K562 (cell line): Measurements from ENCODE around the gene TMEM208. TPM values are rescaled to one million over a fixed set of nuclear protein-coding genes. Genes with fewer than 3 reads are reported as not detected.
A peak's percentile ranks its signal among the peaks of the same experiment; 100 is the strongest.

Experiments used
- ATF7 ChIP-seq: fragments of 450-650 bp; IDR thresholded peaks from 2 replicates; pipeline ENCODE4 v1.7.1; 2014; ENCODE audit warnings: mild to moderate bottlenecking, moderate library complexity
- BRD9 ChIP-seq: fragments of 450-650 bp; IDR thresholded peaks from 2 replicates; pipeline ENCODE4 v1.6.1; 2018; ENCODE audit warnings: low read depth; ENCODE audit not compliant: partially characterized antibody
- DPF2 ChIP-seq: fragments of 450-650 bp; IDR thresholded peaks from 2 replicates; pipeline ENCODE4 v1.6.1; 2016
- EHMT2 ChIP-seq: fragments of 450-650 bp; IDR thresholded peaks from 2 replicates; pipeline ENCODE4 v1.6.1; 2018; ENCODE audit warnings: antibody characterized with exemption
- ETV6 ChIP-seq, 3 experiments: fragments of 150-350 bp in 1 of 3; sonication (generic) in 1 of 3; formaldehyde crosslinking in 1 of 3; IDR thresholded peaks; 2 replicates each; pipeline versions ENCODE4 v1.6.1 to v1.8.0; 2014 to 2022; ENCODE audit warnings: borderline replicate concordance in 2 of 3, low read depth in 2 of 3, antibody characterized with exemption in 1 of 3, low read length in 1 of 3, mild to moderate bottlenecking in 1 of 3, missing genetic modification reagents in 1 of 3
- FOS ChIP-seq: IDR thresholded peaks from 3 replicates; pipeline ENCODE4 v1.6.1; 2011; ENCODE audit not compliant: insufficient read length; ENCODE audit errors: extremely low read depth
- MAZ ChIP-seq, 2 experiments: fragments of 450-650 bp in 1 of 2; sonication (generic) in 1 of 2; formaldehyde crosslinking; IDR thresholded peaks in 1 of 2; conservative IDR thresholded peaks in 1 of 2; 2 replicates each; pipeline versions ENCODE4 v1.4.0 to v1.5.0; 2020; ENCODE audit warnings: mild to moderate bottlenecking in 1 of 2, missing genetic modification reagents in 1 of 2
- MTA3 ChIP-seq: fragments of 450-650 bp; formaldehyde crosslinking; IDR thresholded peaks from 2 replicates; pipeline ENCODE4 v1.6.1; 2017; ENCODE audit warnings: mild to moderate bottlenecking, borderline replicate concordance
- MYC ChIP-seq, 2 experiments: fragments of 250-450 bp in 1 of 2; sonication (Bioruptor Pico) in 1 of 2; IDR thresholded peaks; 2 replicates each; pipeline versions ENCODE4 v1.5.1 to v1.6.1; 2012 to 2021; ENCODE audit warnings: low read depth in 2 of 2, borderline replicate concordance in 1 of 2, improper control_type of control experiment in 1 of 2, low read length in 1 of 2, mild to moderate bottlenecking in 1 of 2, moderate library complexity in 1 of 2
- NONO ChIP-seq, 2 experiments: fragments of 200-400 bp in 1 of 2; fragments of 450-650 bp in 1 of 2; formaldehyde crosslinking in 1 of 2; IDR thresholded peaks; 2 replicates each; pipeline ENCODE4 v1.6.1; 2017; ENCODE audit warnings: low read depth in 2 of 2, mild to moderate bottlenecking in 2 of 2, moderate library complexity in 2 of 2, low read length in 1 of 2
- PML ChIP-seq: IDR thresholded peaks from 2 replicates; pipeline ENCODE4 v1.6.1; 2012; ENCODE audit warnings: low read length, inconsistent platforms
- POLR3A ChIP-seq: IDR thresholded peaks from 2 replicates; pipeline ENCODE4 v1.6.1; 2011; ENCODE audit warnings: borderline replicate concordance, mild to moderate bottlenecking, moderate library complexity; ENCODE audit not compliant: insufficient read length, insufficient read depth; ENCODE audit errors: extremely low read depth
- SOX6 ChIP-seq: fragments of 450-650 bp; IDR thresholded peaks from 2 replicates; pipeline ENCODE4 v1.6.1; 2014; ENCODE audit warnings: mild to moderate bottlenecking
- SP2 ChIP-seq: IDR thresholded peaks from 2 replicates; pipeline ENCODE4 v1.6.1; 2011; ENCODE audit warnings: mild to moderate bottlenecking, low read depth, low read length, moderate library complexity; ENCODE audit not compliant: poor library complexity, severe bottlenecking; ENCODE audit errors: extremely low read depth
- U2AF1 ChIP-seq: fragments of 200-400 bp; formaldehyde crosslinking; optimal IDR thresholded peaks from 2 replicates; pipeline ENCODE3; 2017; ENCODE audit warnings: mild to moderate bottlenecking, low read depth, low read length, moderate library complexity
- polyA plus RNA-seq, 8 experiments: library from polyadenylated mRNA; depleted of rRNA in 4 of 8; stranded (reverse) in 5 of 8; unstranded in 3 of 8; fragments of >200 nt; fragmentation: Nextera tagmentation in 2 of 8; fragmentation: Illumina TruSeq in 1 of 8; extraction: Ambion mirVana in 2 of 8; extraction: Trizol in 1 of 8; gene quantifications; 2 replicates each; pipeline versions ENCODE4 v1.2.1 to v1.2.3, GENCODE V29; 2011 to 2014; ENCODE audit warnings: inconsistent platforms in 1 of 8, missing spikeins in 1 of 8
- total RNA-seq, 7 experiments: library from RNA; depleted of rRNA in 6 of 7; stranded (reverse); fragments of >200 nt in 6 of 7; fragmentation: Illumina TruSeq in 2 of 7; extraction: Trizol in 2 of 7; gene quantifications; 2 replicates each; pipeline versions ENCODE4 v1.2.1 to v1.2.3, GENCODE V29; 2011 to 2021; ENCODE audit warnings: low replicate concordance in 1 of 7
- TF ChIP-seq, protein P1 (sequence below), 2 experiments: fragments of 450-650 bp in 1 of 2; sonication (generic) in 1 of 2; formaldehyde crosslinking in 1 of 2; IDR thresholded peaks in 1 of 2; conservative IDR thresholded peaks in 1 of 2; 2 replicates each; pipeline versions ENCODE4 v1.6.1 to v1.8.1; 2016 to 2023; ENCODE audit warnings: mild to moderate bottlenecking in 2 of 2, moderate library complexity in 2 of 2, inconsistent platforms in 1 of 2, missing genetic modification reagents in 1 of 2
- TF ChIP-seq, protein P2 (sequence below), 3 experiments: fragments of 200-800 bp in 1 of 3; sonication (Bioruptor generic) in 1 of 3; sonication (generic) in 1 of 3; formaldehyde crosslinking in 1 of 3; IDR thresholded peaks; 2 replicates each; pipeline versions ENCODE4 v1.6.1 to v1.8.0; 2016 to 2022; ENCODE audit warnings: mild to moderate bottlenecking in 2 of 3, missing compliant biosample characterization in 2 of 3, missing genetic modification characterization in 2 of 3, missing genetic modification reagents in 1 of 3
- TF ChIP-seq, protein P3 (sequence below): fragments of 250-450 bp; sonication (Bioruptor Pico); IDR thresholded peaks from 2 replicates; pipeline ENCODE4 v1.9.0; 2021; ENCODE audit warnings: mild to moderate bottlenecking, inconsistent platforms

TMEM208 gene
- total and polyA plus RNA-seq, 9 of the 15 experiments (the other 6 are each of a cell fraction or from before 2014, with no cell fraction given) = 31.8 to 239 (median 54.3) TPM

DNA sequence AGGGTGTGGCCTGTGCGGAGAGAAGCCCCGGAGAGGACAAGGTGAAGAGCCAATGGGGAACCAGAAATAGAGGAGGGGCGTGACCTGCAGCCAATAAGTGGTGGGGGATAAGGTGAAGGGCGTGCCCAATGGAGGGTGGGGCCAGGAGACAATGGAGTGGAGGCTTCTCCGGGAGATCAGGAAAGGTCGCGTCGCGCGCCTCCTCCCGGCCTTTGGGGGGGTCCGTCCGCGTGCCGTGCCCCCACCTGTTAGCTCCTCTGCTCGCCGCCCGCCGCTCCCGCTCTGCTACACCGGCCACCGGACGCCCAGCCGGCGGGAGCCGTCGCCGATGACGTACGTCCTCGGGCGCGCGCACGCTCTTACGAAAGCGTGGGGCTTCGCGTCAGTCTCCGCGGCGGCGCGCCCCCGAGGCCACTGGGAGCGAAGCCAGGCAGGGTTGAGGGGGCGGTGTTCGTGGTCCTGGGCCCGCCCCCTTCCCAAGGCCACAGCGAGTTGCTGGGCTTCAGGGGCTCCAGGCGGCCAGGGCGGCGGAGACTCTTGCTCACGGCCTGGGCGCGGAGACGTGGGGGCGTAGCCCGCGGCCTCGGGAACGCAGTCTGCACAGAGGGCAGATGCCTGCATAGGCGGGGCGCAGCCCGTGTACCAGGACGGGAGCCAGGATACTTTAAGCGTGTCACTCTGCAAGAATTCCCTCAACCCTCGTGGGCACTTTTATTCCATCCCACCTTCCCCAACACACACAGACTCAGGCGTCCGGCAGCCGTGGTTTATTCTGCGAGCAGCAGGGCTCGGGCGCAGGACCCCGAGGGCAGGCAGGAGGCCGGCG lies 43.1 kb upstream of the TMEM208 start, which contains the start of gene MATCAP1 (continued):
- TF ChIP-seq MYC (IDR thresholded peaks at IDR 0.05; ENCODE audit: low read depth, low read length) = peak; percentile 55; the same call in 1 of the 2 replicates
- TF ChIP-seq MYC (CRISPR knock-in tag; IDR thresholded peaks at IDR 0.05; ENCODE audit: borderline replicate concordance, low read depth) = no peak
- TF ChIP-seq ETV6 (IDR thresholded peaks at IDR 0.05; ENCODE audit: borderline replicate concordance in 1 of 2, low read depth in 2 of 2, low read length in 1 of 2) = no peak
- no peak for TF ChIP-seq ETV6 (CRISPR knock-in tag; IDR thresholded peaks at IDR 0.05; ENCODE audit: borderline replicate concordance)
- TF ChIP-seq BRD9 = no peak
- peak; percentile 95 for TF ChIP-seq MTA3
- TF ChIP-seq PML = peak; percentile 43; the same call in 1 of the 2 replicates
- peak; percentile 68; the same call in 1 of the 2 replicates for TF ChIP-seq EHMT2
- TF ChIP-seq, protein P1, sequence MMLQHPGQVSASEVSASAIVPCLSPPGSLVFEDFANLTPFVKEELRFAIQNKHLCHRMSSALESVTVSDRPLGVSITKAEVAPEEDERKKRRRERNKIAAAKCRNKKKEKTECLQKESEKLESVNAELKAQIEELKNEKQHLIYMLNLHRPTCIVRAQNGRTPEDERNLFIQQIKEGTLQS (IDR thresholded peaks at IDR 0.05) = peak; percentile 80
- TF ChIP-seq, protein P1 (CRISPR knock-in tag; conservative IDR thresholded peaks at IDR 0.05) = no peak
- peak; percentile 86 for TF ChIP-seq SP2
- peak; percentile 97 for TF ChIP-seq ATF7
- TF ChIP-seq, protein P2, sequence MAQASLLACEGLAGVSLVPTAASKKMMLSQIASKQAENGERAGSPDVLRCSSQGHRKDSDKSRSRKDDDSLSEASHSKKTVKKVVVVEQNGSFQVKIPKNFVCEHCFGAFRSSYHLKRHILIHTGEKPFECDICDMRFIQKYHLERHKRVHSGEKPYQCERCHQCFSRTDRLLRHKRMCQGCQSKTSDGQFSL (CRISPR knock-in tag; IDR thresholded peaks at IDR 0.05) = no peak
- TF ChIP-seq, protein P2 (tag; IDR thresholded peaks at IDR 0.05) = 0 out of 4 replicates have a peak, but pooled peaks of 1 of the 2 experiments have one; percentile 35
- peak; percentile 61 for TF ChIP-seq U2AF1
- TF ChIP-seq SOX6 = peak; percentile 75; the same call in 1 of the 2 replicates
- peak in 1 of 2 experiments; percentile 51; a peak in 1 of 4 replicates for TF ChIP-seq NONO (IDR thresholded peaks at IDR 0.05; ENCODE audit: low read depth in 2 of 2, low read length in 1 of 2)
- no peak for TF ChIP-seq POLR3A
- TF ChIP-seq, protein P3, sequence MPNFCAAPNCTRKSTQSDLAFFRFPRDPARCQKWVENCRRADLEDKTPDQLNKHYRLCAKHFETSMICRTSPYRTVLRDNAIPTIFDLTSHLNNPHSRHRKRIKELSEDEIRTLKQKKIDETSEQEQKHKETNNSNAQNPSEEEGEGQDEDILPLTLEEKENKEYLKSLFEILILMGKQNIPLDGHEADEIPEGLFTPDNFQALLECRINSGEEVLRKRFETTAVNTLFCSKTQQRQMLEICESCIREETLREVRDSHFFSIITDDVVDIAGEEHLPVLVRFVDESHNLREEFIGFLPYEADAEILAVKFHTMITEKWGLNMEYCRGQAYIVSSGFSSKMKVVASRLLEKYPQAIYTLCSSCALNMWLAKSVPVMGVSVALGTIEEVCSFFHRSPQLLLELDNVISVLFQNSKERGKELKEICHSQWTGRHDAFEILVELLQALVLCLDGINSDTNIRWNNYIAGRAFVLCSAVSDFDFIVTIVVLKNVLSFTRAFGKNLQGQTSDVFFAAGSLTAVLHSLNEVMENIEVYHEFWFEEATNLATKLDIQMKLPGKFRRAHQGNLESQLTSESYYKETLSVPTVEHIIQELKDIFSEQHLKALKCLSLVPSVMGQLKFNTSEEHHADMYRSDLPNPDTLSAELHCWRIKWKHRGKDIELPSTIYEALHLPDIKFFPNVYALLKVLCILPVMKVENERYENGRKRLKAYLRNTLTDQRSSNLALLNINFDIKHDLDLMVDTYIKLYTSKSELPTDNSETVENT (CRISPR knock-in tag) = peak; percentile 49; the same call in 1 of the 2 replicates
- TF ChIP-seq DPF2 = peak; percentile 19; the same call in 1 of the 2 replicates
- peak; percentile 79 to 84 for TF ChIP-seq MAZ (CRISPR knock-in tag; conservative IDR thresholded peaks at IDR 0.05 in 1 of 2, IDR thresholded peaks at IDR 0.05 in 1 of 2)
- peak; percentile 95 for TF ChIP-seq FOS
